NCI-H226 (cell line): Measurements from ENCODE around the gene KRTAP12-1.
"Not testable (repeated sequence)": the region's sequence is repeated elsewhere in the genome, so short reads cannot be mapped to it uniquely, and the experiment has no call there.

Experiments used
- DNase-seq: peaks from one replicate; pipeline ENCODE4 v3.0.0-alpha.2; 2015

The KRTAP12-1 gene

DNA sequence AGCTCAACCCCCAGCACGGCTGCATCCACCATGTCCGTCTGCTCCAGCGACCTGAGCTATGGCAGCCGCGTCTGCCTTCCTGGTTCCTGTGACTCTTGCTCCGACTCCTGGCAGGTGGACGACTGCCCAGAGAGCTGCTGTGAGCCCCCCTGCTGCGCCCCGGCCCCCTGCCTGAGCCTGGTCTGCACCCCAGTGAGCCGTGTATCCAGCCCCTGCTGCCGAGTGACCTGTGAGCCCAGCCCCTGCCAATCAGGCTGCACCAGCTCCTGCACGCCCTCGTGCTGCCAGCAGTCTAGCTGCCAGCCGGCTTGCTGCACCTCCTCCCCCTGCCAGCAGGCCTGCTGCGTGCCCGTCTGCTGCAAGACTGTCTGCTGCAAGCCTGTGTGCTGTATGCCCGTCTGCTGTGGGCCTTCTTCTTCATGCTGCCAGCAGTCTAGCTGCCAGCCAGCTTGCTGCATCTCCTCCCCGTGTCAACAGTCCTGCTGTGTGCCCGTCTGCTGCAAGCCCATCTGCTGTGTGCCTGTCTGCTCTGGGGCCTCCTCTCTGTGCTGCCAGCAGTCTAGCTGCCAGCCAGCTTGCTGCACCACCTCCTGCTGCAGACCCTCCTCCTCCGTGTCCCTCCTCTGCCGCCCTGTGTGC, 15.3 kb upstream of the KRTAP12-1 start, which contains the start of gene KRTAP10-12:
Gene KRTAP10-12, plus strand, starts transcription at position 1 of the 639 bp plus-strand sequence. Its CDS starts 30 bp downstream, at position 31.
- not testable (repeated sequence) for DNase-seq

DNA sequence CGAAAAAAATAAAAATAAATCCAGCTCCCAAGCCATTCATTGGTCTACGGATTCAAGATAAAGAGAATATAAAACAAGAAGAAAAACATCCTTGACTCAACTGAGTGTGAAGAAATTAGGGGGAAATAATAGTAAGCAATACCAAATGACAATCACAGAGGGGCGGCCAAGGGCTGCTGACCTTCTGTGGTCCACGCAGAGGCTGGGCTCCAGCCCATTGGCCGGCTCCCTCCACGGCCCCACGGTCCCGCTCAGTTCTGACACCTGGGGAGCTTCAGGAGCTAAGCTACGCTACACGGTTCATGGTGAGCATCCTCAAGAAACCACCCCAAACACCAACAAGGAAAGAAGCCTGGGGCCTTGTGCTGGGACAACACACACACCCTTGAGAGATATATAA, 14.6 kb upstream of the KRTAP12-1 start:
- DNase-seq: no peak

DNA sequence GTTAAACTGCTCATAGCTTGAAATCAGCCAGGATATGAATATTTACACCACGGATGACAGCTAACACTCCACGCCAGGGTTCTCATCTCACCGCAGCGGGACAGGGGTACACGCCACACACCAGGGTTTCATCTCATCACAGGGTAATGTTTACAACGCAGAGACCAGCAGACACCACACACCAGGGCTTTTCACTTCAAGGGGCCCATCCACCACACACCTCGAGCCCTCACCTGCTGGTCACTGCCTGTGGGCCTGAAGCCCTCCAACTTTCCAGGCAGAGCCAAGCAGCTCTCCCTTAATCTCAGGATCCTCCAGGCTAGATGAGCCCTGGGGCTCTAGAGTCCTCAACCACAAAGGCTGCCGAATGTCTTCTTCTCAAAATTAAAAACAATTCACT, 13.7 kb upstream of the KRTAP12-1 start:
- DNase-seq: no peak

DNA sequence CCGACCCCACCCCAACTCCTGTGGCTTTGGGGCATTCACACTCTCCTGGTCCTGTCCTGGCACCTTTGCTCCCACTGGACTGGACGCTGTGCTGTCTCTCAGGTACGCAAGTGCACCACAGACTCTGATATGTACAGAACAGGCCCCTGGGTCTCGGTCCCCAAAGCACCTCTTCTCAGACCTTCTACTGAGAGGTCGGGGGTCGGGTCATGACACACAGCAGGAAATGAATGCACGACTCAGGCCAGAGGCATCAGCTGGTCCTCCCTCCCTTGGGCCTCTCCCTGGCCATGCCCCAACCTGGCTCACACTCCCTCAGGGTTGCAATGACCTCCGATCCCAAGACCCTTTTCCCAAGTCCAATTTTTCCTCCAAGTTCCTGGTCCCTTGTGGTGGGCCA, 13.2 kb upstream of the KRTAP12-1 start:
- no peak for DNase-seq

DNA sequence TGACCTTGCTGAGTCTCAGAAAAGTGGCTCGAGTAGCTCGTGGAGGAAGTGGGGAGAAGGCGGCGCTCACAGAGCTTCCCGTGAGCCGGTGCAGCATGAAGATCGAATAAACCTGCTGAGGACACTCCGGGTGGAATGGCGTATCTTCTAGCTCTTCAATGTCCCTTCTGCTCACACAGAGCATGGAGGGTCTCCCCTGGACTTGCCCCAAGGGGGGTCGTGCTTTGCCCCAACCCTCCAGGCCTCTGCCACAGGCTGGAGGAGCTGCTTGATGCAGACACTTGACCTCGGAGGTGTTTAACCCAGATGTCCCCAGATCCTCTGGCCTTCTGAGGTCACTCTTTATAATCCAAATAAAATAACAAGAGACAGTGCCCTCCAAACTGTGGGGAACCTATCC, 12.8 kb upstream of the KRTAP12-1 start:
- DNase-seq: no peak

DNA sequence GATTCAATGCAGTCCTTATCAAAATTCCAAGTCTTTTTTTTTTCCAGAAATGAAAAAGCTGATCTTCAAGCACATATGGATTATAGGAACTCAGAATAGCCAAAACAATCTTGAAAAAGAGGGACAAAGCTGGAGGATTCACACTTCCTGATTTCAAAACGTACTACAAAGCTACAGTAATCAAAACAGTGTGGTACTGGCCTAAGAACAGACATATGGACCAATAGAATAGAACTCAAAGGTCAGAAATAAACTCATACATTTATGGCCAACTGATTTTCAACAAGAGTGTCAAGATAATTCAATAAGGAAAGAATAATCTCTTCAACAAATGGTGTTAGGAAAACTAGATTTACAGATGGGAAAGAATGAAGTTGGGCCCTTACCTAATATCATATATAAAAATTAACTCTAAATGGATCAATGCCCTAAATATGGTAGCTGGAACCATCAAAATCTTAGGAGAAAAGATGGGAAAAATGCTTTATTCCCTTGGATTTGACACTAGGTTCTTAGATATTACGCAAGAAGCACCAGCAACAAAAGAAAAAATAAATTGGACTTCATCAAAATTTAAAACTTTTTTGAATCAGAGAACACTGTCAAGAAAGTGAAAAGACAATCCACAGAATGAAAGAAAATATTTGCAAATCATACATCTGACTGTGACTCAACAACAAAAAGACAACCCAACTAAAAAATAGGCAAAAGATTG, 11.0 kb upstream of the KRTAP12-1 start:
- DNase-seq: no peak

DNA sequence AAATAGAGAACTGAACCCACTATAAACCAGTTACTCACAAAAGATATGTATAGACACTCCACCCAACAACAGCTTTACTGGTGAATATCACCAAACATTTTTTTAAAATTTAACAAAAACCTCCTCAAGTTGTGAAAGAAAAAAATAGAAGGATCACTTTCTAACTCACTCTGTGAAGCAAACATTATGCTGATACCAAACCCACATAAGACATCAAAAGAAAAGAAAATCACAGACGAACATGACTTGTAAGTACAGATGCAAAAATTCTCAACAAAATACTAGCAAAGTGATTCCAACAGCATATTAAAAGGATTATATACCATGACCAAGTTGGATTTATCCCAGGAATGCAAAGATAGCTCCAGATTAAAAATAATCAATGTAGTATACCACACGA, 9.7 kb upstream of the KRTAP12-1 start:
- no peak for DNase-seq

DNA sequence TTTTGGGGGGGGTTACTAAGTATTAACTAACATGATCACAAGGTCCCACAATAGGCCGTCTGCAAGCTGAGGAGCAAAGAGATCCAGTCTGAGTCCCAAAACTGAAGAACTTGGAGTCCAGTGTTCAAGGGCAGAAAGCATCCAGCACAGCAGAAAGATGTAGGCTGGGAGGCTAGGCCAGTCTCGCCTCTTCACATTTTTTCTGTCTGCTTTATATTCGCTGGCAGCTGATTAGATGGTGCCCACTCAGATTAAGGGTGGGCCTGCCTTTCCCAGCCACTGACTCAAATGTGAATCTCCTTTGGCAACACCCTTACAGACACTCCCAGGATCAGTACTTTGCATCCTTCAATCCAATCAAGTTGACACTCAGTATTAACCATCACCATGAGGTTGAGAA, 7.8 kb upstream of the KRTAP12-1 start:
- not testable (repeated sequence) for DNase-seq

GRCh38 chr21:44687671-44688070, 5.7 kb upstream of the KRTAP12-1 start:
- DNase-seq: no peak

GRCh38 chr21:44686843-44687561, 5.0 kb upstream of the KRTAP12-1 start:
- DNase-seq: no peak

DNA sequence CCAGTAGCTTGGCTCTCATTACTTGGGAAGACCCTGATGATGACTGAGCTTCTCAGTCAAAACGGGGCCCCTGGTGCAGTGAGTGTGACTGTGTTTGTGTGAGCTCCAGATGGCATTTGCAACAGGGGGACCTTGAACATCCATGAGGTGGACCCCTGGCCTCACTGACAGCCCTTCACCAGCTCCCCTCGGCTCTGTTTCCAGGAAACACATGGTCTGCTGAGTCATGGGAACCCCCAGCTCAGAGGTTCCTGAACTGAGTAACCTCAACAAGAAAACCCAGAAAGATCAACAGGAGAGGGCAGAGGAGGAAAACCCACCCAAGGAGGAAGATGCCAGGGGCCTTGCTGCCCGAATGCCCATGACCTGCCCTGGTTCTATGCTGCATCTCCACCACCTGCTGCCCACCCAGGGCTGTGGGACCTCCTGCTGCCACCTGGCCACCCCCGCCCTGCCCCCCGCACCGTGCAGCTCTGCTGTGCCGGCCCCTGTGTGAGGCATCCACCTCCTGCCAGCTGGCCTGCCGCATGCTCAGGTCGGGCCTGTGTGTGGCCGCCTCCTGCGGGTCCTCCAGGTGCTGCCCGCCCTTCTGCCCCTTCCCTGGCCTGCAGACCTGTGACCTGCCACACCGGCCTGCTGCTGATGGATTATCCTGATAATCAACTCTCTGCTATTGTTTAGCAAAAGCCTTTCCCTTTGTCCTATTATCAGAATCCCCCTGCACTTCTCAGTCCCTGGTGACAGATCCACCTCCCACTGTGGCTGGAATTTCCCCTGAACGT, 4.2 kb upstream of the KRTAP12-1 start:
- no peak for DNase-seq

GRCh38 chr21:44685050-44685449, 3.1 kb upstream of the KRTAP12-1 start:
- DNase-seq: not testable (repeated sequence)

- no peak for DNase-seq
These were observed 2.5 kb upstream of the KRTAP12-1 start for GRCh38 chr21:44684483-44684882.

GRCh38 chr21:44684077-44684476, 2.1 kb upstream of the KRTAP12-1 start:
- DNase-seq: no peak

GRCh38 chr21:44682580-44683151, 703 bp upstream of the KRTAP12-1 start:
- no peak for DNase-seq

DNA sequence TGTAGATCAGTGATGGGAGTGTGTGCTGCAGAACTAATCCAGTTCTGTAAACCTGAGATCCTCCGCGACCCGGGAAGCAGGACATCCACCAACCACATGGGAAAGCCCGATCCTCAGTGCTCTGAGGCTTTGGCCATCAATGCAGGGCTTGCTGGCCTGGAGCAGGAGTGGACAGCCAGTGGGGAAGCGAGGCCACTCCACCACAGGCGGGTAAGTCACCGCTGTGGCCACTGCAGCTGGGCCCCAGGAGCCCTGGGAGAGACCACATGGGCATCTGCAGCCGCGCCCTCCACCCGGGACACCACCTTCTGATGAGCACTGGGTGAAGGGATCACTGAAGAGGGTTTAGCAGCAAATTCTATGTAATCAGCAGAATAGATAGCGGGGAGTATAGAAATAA, 811 bp downstream of the KRTAP12-1 start:
- DNase-seq: no peak

DNA sequence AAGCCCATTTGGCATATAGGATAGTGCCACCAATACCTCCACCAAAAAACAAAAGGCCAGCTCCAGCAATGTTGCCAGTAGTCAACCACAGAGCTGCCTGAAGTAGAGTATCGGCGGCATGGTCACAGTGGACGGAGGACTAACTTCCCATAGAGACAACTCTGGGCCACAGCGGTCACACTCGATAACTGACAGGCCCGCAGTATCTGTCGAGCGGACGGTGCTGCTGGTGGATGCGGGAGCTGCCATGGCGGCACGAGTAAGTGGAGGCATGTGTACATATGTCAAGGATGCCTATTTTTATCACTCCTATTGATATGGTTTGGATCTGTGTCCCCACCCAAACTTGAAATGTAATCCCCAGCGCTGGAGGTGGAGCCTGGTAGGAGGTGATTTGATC, 4.1 kb downstream of the KRTAP12-1 start:
- no peak for DNase-seq

DNA sequence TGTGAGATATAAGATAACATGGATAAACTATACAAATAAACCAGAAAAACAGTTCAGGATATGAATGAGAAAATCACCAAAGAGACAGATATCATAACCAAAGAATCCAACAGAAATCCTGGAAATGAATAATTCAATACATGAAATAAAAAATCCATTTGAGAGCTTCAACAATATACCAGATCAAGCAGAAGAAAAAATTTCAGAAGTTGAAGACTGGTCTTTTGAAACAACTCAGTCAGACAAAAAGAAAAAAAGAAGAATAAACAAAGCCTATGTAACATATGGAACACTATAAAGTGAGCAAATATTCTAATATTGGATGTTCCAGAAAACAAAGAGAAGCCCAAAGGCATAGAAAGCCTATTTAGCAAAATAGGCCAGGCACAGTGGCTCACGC, 10.1 kb downstream of the KRTAP12-1 start:
- no peak for DNase-seq

DNA sequence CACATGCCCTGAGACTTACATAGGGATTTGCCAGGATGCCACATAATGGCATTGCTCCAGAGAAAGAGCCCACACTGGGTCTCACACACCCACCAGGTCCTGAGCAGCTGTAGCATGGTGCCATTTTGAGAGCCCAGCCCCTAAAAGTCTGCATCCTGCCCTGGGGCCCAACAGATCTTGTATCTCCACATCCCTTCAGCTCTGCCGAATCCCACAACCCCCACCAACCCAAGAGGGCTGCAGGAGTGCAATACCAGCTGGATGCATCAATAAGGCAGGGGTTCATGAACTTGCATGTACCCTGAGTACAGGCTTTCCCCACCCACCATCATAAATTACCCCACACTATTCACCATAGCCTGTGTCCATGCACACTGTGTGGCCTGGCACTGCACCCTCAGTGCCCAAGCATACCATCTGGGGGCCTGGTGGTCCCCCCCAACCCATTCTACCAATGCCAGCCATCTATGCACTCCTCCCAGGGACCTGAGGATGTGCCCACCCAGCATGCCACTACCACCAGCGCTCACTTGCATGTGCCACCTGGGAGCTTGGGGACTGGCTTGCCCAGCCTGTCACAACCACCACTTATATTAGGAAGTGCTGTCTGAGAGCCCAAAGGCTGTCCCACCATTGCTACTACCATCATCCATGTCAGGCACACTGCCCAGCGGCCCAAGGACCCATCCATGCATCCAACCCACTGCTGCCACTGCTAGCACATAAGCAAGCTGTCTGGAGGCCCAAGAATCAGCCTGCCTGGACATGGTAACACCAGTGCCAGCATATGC, 11.1 kb downstream of the KRTAP12-1 start:
- DNase-seq: no peak

GRCh38 chr21:44667612-44668011, 14.4 kb downstream of the KRTAP12-1 start:
- no peak for DNase-seq

DNA sequence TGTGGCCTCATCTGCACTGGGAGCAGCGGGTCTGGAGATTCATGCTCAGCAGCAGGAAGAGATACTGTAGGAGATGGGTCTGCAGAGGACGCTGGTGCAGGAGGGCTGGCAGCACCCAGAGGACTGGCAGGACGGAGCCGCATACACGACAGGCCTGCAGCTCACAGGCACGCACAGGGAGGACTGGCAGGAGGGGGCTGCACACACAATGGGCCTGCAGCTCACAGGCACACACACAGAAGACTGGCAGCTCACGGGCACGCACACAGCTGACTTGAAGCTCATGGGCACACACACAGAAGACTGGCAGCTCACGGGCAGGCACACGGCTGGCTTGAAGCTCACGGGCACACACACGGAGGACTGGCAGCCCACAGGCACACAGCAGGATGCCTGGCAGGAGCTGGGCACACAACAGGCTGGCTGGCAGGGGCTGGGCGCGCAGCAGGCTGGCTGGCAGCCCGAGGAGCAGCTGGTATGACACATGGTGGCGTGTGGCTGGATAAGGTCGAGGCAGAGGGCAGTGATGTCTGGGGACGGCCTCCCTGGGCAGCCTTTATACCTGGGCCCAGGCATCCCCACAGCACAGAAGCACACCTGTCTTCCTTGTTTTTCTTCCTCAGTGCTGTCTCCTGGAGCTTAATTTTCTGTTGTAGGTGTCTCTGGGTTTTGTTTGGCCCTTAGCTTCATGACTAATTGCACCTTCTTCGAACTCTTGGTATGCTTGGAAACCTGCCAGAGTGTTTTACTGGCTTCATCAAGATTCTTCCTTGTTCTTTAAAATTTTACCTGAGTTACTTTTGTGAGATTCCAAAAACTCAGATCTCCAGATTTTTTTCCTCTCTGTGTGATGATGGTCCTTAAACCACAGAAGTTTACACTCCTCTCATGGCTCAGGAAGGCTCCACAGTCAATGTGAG, 15.3 kb downstream of the KRTAP12-1 start, which contains the start of gene KRTAP12-2:
Gene KRTAP12-2, minus strand, starts transcription at position 527 of the 920 bp plus-strand sequence. Its CDS starts 41 bp downstream, at position 486.
- no peak for DNase-seq
